HepG2 (cell line): ENCODE data around the gene AEBP1. TPM values are rescaled to one million over a fixed set of nuclear protein-coding genes. Genes with fewer than 3 reads are reported as not detected.

Source experiments
- ARID4A ChIP-seq: sonication (generic); formaldehyde crosslinking; IDR thresholded peaks from 2 replicates; pipeline ENCODE4 v1.5.0; 2020; ENCODE audit warnings: mild to moderate bottlenecking, missing genetic modification reagents, borderline replicate concordance
- BCL6 ChIP-seq: IDR thresholded peaks from 2 replicates; pipeline ENCODE4 v1.6.1; 2016; ENCODE audit warnings: missing genetic modification reagents, missing compliant biosample characterization
- BCLAF1 ChIP-seq: fragments of 450-650 bp; IDR thresholded peaks from 2 replicates; pipeline ENCODE4 v1.6.1; 2017; ENCODE audit warnings: mild to moderate bottlenecking
- CREM ChIP-seq, 2 experiments: sonication (generic) in 1 of 2; formaldehyde crosslinking in 1 of 2; IDR thresholded peaks; 2 replicates each; pipeline versions ENCODE4 v1.4.0 to v1.6.1; 2016 to 2020; ENCODE audit warnings: antibody characterized with exemption in 1 of 2, mild to moderate bottlenecking in 1 of 2, missing genetic modification reagents in 1 of 2
- GABPA ChIP-seq, 2 experiments: IDR thresholded peaks; 2 replicates each; pipeline ENCODE4 v1.6.1; 2011 to 2016; ENCODE audit warnings: low read depth in 2 of 2, low read length in 1 of 2, missing biosample characterization in 1 of 2, missing genetic modification characterization in 1 of 2
- GZF1 ChIP-seq: sonication (generic); formaldehyde crosslinking; IDR thresholded peaks from 2 replicates; pipeline ENCODE4 v1.5.1; 2020; ENCODE audit warnings: mild to moderate bottlenecking, missing genetic modification reagents
- HNRNPLL ChIP-seq: fragments of 200-400 bp; formaldehyde crosslinking; IDR thresholded peaks from 2 replicates; pipeline ENCODE4 v1.6.1; 2017; ENCODE audit warnings: mild to moderate bottlenecking, low read depth, low read length; ENCODE audit not compliant: poor library complexity, severe bottlenecking
- KLF16 ChIP-seq, 2 experiments: sonication (generic) in 1 of 2; formaldehyde crosslinking in 1 of 2; IDR thresholded peaks; 2 replicates each; pipeline versions ENCODE4 v1.6.1 to v1.8.0; 2016 to 2023; ENCODE audit warnings: missing genetic modification reagents in 2 of 2, missing compliant biosample characterization in 1 of 2
- MAX ChIP-seq: IDR thresholded peaks from 2 replicates; pipeline ENCODE4 v1.6.1; 2012; ENCODE audit warnings: inconsistent platforms
- MYC ChIP-seq: sonication (generic); formaldehyde crosslinking; IDR thresholded peaks from 2 replicates; pipeline ENCODE4 v1.9.0; 2021; ENCODE audit warnings: missing genetic modification reagents, borderline replicate concordance
- PLSCR1 ChIP-seq: sonication (generic); formaldehyde crosslinking; IDR thresholded peaks from 2 replicates; pipeline ENCODE4 v1.5.0; 2020; ENCODE audit warnings: missing genetic modification reagents, mild to moderate bottlenecking, borderline replicate concordance
- SRSF4 ChIP-seq: fragments of 200-400 bp; formaldehyde crosslinking; IDR thresholded peaks from one replicate; pipeline ENCODE4 v1.6.1; 2018; ENCODE audit warnings: mild to moderate bottlenecking, low read depth, low read length, moderate library complexity; ENCODE audit not compliant: poor library complexity, severe bottlenecking
- TBP ChIP-seq: sonication (generic); formaldehyde crosslinking; IDR thresholded peaks from 2 replicates; pipeline ENCODE4 v1.5.0; 2020; ENCODE audit warnings: missing genetic modification reagents
- ZNF121 ChIP-seq: sonication (generic); formaldehyde crosslinking; IDR thresholded peaks from 2 replicates; pipeline ENCODE4 v1.5.0; 2020; ENCODE audit warnings: mild to moderate bottlenecking, missing genetic modification reagents
- ZNF678 ChIP-seq: sonication (generic); formaldehyde crosslinking; IDR thresholded peaks from 2 replicates; pipeline ENCODE4 v1.4.0; 2020; ENCODE audit warnings: mild to moderate bottlenecking, missing genetic modification reagents
- ZNF713 ChIP-seq: sonication (generic); formaldehyde crosslinking; IDR thresholded peaks from 2 replicates; pipeline ENCODE4 v1.4.0; 2020; ENCODE audit warnings: mild to moderate bottlenecking, missing genetic modification reagents
- ZNF761 ChIP-seq: sonication (generic); formaldehyde crosslinking; conservative IDR thresholded peaks from 2 replicates; pipeline ENCODE4 v1.4.0; 2020; ENCODE audit warnings: mild to moderate bottlenecking, missing genetic modification reagents
- ZNF770 ChIP-seq: sonication (generic); formaldehyde crosslinking; IDR thresholded peaks from 2 replicates; pipeline ENCODE4 v1.5.0; 2020; ENCODE audit warnings: mild to moderate bottlenecking, missing genetic modification reagents
- polyA plus RNA-seq, 8 experiments: library from polyadenylated mRNA; depleted of rRNA in 3 of 8; stranded (reverse) in 7 of 8; unstranded in 1 of 8; fragments of >200 nt; fragmentation: Illumina TruSeq in 4 of 8; extraction: Trizol in 4 of 8; gene quantifications; 2 replicates each; pipeline versions ENCODE4 v1.2.1 to v1.2.3, GENCODE V29; 2011 to 2016; ENCODE audit warnings: low read depth in 4 of 8, missing spikeins in 1 of 8, mixed read lengths in 1 of 8; ENCODE audit not compliant: insufficient read depth in 1 of 8
- total RNA-seq, 5 experiments: library from RNA; depleted of rRNA; stranded (reverse); fragments of >200 nt; fragmentation: Illumina TruSeq; extraction: Trizol; gene quantifications; 2 replicates each; pipeline ENCODE4 v1.2.3, GENCODE V29; 2016; ENCODE audit warnings: low read depth in 1 of 5

AEBP1 gene
- total and polyA plus RNA-seq, 2 of the 13 experiments (the other 11 are each of a cell fraction or from before 2014, with no cell fraction given): 0.22 to 0.55 TPM

- TF ChIP-seq PLSCR1 (CRISPR knock-in tag) (no peak), ARID4A (CRISPR knock-in tag) (peak; percentile 13; the same call in 1 of the 2 replicates), GABPA (IDR thresholded peaks at IDR 0.05; ENCODE audit: low read depth, low read length) (no peak), GABPA (CRISPR knock-in tag; IDR thresholded peaks at IDR 0.05; ENCODE audit: low read depth) (peak; percentile 86), ZNF713 (CRISPR knock-in tag) (no peak), ZNF121 (CRISPR knock-in tag) (peak; percentile 74; the same call in 1 of the 2 replicates), TBP (no peak), GZF1 (CRISPR knock-in tag) (no peak), CREM (IDR thresholded peaks at IDR 0.05) (no peak), CREM (CRISPR knock-in tag; IDR thresholded peaks at IDR 0.05) (no peak), MYC (CRISPR knock-in tag) (no peak), BCL6 (0 out of 2 replicates have a peak, but pooled peaks have one; percentile 16), KLF16 (CRISPR knock-in tag; IDR thresholded peaks at IDR 0.05) (peak in 1 of 2 experiments; percentile 42; a peak in 2 of 4 replicates), ZNF770 (CRISPR knock-in tag) (no peak), BCLAF1 (no peak), ZNF761 (CRISPR knock-in tag) (no peak), SRSF4 (no peak), MAX (peak; percentile 56), ZNF678 (CRISPR knock-in tag) (no peak), HNRNPLL (peak; percentile 8)
These were observed 21.5 kb upstream of the AEBP1 start (continued) for GRCh38 chr7:44082541-44083207.
